ENCODE data around the gene TCP11.

GRCh38 chr6:35081426-35081851 lies 59.7 kb downstream of the TCP11 start:
- TF ChIP-seq CTCF (IDR thresholded peaks at IDR 0.05): no peak
- no peak for TF ChIP-seq REST (IDR thresholded peaks at IDR 0.05; ENCODE audit: insufficient read depth in 1 of 2, low read depth in 2 of 2, low read length in 1 of 2)
- TF ChIP-seq POLR2AphosphoS5 (IDR thresholded peaks at IDR 0.05; ENCODE audit: low read depth, low read length): no peak
- TF ChIP-seq SIN3A (IDR thresholded peaks at IDR 0.05; ENCODE audit: borderline replicate concordance, insufficient read depth, low read depth, low read length): no peak
- no peak for TF ChIP-seq TCF7L2 (IDR thresholded peaks at IDR 0.05; ENCODE audit: low read depth, low read length)
